ENCODE data around the gene MSI2.

- TF ChIP-seq EZH2 (IDR thresholded peaks at IDR 0.05) (no peak), POLR2AphosphoS5 (IDR thresholded peaks at IDR 0.05; ENCODE audit: borderline replicate concordance, low read depth, low read length) (no peak)
Measured at GRCh38 chr17:57617218-57617617, 360.9 kb downstream of the MSI2 start.

Data from SK-N-MC (cell line).